Measurements from ENCODE around the gene PHC2.

Gene PHC2

DNA sequence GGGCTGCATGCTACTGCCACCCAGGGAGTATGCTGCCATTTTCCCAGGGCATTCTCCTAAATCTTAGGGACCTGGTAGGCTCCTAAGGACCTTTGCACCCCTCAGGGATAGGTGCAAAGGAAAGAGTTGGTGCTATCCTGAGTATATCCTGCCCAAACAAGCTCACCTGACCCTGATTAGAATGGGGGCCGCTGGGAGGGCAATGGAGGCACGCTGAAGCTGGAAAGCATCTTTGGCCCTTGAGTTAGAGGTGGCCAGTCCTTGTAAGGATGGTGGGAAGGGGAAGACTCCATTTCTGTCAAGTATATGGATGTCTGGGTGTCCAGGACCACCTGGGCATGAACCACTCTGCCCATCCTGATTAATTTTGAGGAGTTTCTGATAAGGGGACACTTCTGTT lies 61.1 kb downstream of the PHC2 start:
- DNase-seq (ENCODE audit: low read depth, low spot score): no peak

DNA sequence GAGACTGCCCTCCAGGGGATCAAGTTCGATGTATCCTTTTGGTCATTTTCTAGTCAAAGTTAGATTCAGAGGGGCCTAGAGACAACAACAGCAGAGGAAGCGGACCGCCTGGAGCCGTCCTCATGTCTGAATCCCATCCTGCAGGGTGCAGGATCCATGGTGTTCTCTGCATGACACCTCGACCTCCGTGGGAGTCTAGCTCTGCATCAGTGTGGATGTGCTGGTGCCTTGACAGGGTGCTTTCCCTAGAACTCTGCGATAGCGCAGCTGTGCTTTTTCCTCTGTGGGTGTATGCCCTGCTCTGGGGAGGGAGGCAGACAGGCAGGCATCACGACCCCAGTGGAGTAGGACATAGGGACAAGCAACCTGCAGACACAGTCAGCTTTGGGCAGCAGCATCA lies 61.8 kb downstream of the PHC2 start:
- no peak for DNase-seq (ENCODE audit: low read depth, low spot score)

DNA sequence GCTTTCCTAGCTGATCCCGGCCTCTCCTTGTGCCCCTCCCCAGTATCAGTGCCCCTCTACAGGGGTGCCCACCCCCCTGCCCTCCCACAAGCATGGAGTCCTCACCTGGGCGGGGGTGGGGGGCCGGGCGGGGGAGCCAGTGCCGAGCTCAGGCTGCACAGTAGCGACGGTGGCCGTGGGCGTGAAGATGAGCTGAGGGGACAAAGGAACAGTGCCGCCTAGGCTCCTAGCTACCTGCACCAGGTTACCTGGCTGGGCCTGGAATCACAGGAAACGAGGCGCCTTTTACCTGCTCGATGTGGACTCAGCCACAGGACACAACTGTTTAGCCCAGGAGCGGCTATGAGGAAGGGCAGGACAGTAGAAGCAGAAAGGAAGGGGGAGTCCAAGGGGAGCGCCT lies 62.5 kb downstream of the PHC2 start:
- no peak for DNase-seq (ENCODE audit: low read depth, low spot score)

DNA sequence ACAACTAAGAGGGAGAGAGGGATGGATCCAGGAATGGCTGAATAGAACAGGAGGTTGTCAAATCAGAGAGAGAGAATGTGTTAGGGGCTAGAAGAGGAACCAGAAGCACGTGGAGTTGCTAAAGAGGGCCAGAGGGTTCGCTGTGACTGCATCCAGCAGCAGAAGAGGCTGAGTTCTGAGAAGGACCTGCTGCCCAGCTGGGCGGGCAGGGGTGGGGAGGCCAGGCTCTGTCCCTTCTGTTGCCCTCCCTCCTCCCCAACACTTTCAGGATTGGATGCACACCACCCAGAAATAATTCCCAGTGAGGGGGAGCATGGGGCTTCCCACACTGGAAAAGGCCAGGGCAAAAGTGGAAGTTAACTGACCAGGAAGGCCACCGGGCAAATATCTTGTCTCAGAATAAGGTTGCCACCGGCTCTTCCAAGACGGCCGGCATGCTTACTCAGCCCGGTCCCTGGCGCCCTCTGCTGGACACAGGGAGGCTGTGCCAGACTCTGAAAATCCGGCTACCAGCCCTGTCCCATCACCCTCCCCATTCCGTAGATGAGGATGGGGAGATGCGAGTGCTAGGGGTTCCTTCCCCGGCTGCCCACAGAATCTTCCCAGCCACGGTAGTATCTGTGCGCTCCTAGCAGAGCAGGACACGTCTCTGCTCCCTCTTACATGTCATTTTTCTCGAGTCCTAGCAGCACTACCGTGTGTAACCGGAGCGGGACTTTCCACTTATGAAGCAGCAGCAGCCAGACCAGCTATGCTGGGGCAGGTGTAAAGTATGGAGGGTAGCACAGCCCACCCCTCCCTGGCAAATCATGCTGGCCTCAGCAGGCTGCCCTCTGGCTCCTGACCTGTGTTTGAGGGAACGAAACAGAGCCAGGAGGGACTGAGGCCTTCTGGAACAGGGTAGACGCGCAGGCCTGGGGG lies 63.1 kb downstream of the PHC2 start:
- peak; percentile 77 for DNase-seq (ENCODE audit: low read depth, low spot score)

DNA sequence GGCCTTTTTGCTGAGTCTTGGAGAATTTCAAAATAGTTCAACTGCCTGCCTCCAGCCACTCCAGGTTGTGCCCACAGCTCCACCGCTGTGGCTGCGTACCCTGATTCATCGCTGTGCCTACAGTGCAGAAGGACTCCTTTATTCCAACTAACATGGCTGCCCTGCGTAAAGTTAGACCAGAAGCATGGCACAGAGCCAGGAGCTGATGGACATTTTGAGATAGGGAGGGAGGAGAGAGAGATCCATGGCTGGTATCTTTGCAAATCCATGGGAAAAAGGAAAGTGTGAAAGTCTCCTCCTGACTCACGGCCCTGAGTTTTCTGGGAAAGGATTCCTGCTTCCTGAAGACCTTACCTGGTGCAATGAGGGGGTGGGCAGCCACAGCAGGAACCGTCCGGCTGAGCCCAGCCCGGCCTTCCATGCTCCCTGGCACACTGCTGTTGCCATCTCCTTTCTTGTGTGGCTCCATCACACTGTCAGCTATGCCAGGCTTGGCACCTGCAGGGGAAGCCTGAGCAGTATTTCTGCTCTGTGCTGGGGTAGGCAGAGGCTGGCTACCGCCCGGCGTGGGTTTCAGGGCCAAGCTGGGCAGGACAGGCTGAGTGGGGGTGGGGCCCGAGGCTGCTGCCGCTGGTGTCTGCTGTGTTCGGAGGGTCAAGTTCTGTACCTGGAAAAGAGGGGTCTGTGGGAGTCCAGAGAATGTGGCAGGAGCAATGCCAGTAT lies 64.0 kb downstream of the PHC2 start:
- no peak for DNase-seq (ENCODE audit: low read depth, low spot score)

DNA sequence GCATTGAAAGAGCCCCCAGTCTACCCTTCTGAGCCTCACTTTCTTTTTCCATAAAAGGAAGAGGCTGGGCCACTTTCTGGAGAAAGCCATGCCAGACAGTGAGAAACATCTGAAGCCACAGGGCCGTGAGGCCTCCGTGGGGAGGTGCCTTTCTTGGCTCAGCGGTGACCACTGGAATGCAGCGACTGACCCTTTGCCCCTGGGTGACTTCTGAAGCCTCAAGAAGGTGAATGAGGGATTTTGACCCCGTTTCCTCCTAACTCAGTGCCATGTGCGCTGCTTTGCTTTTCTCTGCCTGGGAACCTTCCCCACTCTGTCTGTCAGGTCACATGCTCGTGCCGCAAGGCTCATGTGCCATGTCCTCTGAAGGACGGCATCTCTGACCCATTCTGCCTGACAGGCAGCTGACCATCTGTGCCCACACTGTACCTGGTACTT lies 65.3 kb downstream of the PHC2 start:
- no peak for DNase-seq (ENCODE audit: low read depth, low spot score)

DNA sequence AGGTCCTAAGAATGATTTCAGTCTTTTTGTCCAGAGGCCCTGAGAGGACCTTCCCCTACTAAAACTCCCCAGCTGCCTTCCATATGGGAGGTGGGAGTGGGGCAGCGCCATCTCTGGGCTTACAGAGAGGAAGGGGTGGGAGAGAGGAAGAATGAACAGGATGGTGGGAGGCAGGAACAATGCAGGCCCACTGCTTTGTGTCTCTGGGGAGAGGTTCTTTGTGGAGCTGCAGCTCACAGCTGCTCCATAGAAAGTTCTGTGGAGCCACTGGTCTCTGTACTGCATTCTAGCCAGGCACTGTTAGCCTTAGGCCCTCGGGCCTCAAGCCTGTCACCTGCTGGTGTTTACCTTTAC lies 66.4 kb downstream of the PHC2 start:
- DNase-seq (ENCODE audit: low read depth, low spot score): no peak

DNA sequence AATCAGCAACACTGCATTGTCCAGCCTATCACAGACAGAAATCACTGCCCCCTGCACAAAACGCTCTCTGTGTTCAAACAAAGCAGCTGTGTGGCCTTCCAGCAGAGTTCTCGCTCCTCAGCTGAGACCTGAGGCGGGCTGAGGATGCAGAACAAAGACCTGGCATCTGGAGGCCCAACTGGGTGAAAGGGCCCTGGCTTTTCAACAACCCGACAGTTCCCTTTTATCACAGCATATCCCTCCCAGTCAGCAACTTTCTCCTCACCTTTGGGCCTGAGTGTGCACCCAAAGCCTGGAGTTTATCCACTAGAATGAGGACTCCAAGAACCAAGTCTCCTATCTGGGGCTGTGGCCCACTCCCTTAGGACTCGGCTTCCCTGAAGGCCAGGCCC lies 67.4 kb downstream of the PHC2 start:
- DNase-seq (ENCODE audit: low read depth, low spot score): no peak

DNA sequence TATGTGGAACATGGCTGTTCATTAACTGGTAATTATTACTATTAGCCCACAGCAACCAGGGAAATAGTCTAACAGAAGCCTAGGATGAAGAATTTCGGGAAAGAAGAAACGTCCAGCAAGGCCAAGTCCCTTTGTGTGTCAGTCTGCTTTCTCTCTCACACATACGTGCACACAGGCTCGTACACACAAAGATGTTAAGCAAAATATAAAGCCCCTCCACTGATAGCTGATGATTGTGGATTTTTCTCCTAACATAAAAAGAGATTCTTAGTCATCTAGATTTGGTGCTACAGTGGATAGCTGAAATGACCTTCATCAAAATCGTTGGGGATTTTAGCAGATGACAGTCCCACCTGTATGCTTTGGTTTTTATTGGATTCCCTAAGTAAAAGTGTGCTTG lies 67.9 kb downstream of the PHC2 start:
- DNase-seq (ENCODE audit: low read depth, low spot score): no peak

DNA sequence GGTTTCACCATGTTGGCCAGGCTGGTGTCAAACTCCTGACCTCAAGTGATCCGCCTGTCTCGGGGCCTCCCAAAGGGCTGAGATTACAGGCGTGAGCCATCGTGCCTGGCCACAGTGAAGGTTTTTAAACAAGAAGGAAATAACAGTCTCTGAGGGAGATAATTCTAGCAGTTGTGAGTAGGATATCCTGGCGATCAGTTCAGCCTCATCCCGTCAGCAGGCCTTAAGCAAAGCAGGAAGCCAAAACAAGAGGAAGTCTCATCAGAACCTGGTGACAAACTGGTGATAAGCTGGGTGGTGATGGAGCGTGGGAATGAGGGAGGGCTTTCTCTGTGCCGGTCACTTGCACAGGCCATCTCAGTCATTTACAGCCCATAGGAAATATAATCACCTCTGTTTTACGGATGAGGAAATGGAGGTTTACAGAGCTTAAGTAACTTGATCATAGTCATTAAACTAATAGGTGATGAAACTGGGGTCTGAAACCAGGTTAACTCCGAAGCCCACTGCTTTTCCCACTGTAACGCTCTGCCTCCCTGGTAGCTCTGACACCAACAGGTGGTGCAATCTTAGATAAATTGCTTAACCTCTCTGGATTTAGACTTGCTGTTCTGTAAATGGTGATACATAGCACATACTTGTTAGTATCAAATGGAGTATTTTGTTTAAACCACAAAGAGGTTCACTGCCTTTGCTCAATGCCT lies 69.2 kb downstream of the PHC2 start:
- DNase-seq (ENCODE audit: low read depth, low spot score): no peak

DNA sequence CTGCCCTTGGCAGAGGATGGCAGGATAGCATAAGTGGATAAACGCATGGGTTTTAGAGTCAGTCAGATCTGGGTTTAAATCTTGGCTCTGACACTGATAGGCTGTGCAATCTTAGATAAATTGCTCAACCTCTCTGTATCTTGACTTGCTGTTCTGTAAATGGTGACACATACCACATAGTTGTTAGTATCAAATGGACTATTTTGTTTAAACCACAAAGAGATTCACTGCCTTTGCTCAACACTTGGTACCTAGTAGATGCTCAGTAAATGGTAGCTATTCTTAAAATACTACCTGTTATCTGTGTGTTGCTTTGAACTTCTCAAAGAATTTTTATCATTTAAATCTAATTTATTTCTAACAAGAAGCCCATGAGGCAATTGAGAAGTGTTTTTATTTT lies 70.5 kb downstream of the PHC2 start:
- no peak for DNase-seq (ENCODE audit: low read depth, low spot score)

DNA sequence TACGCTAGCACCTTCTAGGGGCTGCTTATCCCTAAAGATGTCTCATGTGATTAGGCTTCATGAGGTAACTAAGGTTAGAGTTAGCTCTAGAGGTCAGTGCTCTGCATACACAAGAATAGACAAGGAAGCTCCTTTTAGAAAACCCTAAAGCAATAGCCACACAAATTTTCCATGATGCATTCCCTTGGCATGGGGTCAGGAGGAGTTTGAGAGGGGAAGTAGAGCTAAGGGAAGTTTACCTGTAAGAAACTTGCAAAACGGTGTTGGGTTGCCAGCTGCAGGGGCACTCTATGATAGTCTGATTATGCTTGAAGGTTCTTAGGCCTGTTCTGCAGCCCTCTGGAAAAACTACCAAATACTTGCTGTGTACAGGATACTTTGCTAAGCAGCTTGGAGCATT lies 71.0 kb downstream of the PHC2 start:
- no peak for DNase-seq (ENCODE audit: low read depth, low spot score)

DNA sequence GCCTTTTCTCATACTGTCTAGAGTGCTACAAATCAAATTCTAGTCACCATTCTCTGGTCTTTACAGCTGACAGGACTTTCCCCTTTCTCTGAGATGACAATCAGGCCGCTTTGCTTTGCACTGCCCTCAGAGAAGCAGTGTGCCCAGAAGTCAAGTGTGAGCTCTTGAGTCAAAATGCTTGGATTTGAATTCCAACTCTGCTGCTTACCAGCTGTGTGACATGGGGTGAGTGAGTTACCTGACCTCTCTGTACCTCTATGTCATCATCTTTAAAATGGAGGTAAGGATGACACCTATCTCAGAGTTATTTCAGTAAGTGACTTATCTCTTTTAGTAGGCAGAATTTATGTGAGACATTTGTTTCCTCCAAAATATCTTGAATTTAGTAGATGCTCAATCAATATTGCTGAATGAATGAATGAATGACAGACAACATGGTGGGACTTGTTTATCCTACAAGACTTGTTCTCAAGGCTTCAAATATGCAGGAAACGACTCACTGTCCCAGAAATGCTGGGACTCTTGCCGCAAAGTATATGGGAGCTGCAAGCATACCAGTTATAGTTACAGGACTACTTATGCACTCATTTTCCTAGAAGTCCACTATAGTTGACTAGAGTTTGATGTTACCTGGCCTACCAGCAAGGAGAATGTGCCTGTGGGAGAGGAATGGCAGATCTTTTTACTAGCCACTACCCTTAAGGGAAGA lies 71.9 kb downstream of the PHC2 start:
- no peak for DNase-seq (ENCODE audit: low read depth, low spot score)

DNA sequence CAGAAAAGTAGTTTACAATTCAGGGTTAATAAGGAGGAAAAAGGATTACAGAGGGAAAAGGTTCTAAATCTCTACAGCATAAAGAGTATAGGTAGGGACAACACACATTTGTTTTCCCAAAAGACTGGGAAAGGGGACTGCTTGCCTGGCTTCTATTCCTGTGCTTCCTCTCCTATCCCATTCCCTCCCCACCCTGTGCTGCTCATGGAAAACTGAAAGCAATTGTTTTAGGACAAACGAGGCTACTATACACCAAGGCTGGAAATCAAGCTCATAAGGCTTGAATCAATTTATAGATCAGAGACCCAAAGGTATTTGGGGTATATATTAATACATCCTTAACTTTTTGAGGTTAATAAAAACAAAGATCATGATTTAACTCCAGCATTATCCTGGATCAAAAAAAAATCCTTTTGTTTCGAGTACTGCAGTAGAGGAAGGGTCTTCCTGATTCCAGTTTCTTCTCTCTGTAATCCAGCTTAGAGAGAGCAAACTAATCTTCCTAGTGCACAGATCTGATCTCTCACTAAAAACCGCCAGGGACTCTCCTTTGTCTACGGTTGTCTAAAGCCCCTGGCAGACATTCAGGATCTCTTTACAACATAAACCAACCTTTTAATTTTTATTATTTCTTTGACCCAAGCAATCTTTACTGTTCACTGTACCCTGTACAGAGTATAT lies 72.6 kb downstream of the PHC2 start:
- no peak for DNase-seq (ENCODE audit: low read depth, low spot score)

DNA sequence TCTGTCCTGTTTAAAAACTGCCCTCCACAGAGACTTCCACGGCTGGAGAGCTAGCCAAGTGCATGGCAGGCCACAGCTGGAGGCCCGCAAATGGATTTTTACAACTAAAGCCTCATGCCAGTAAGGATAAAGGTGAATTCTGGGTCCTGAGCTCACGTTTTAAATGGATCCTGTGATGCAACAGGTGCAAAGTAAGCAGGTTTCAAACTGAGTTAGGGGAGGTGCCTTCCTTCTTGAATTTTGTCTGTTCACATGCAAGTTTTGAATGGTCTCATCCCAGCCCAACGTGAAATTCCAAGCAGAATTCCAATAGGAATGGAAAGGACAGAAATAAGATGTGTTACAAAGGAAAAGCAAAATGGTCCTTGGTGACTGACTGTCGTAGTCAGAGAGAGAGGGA lies 73.8 kb downstream of the PHC2 start:
- DNase-seq (ENCODE audit: low read depth, low spot score): no peak

DNA sequence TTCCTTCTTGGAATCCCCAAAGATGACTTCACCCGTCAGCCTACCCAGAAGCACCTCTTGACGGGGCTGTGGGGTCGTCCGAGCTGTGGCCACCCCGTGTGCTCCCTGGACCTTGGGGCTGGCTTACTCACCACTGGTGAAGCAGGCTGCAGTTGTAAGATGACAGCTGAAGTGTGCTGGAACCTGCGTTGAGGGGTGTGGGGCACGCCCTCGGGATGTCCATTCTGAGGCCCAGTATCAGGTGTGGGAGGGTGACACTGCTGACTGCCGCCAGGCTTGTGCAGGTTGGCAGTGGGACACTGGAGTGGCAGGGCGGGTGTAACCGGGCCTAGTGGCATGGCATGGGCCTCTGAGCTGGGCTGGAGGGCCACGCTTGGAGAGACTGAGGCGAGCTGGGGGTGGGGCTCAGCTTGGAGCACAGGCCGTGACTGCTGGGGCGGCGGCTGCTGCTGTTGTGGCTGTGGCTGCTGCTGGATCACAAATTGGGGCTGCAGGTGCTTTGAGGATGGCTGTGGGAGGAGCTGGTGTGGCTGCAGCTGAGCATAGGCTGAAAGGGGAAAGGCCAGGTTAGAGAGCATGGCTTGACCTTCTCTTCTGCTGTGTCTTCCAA lies 76.1 kb downstream of the PHC2 start:
- no peak for DNase-seq (ENCODE audit: low read depth, low spot score)

DNA sequence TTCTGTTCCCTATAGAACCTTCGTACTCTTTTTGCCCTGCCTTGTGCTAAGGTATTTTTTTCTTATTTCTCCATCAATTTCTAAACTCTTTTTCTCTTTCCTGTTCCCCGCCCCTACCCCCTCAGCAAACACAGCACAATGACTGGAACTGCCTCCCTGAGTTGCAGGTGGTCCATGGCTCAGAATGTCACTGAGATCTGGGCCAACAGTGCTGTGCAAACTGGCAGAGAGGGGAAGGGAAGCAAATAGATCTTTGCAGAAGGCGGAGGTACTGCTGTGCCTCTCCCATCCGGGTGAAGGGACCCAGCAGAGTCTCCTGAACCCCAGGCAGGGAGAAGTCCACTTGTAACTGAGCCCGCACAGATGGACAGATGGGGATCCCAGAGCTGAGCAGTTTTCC lies 77.4 kb downstream of the PHC2 start:
- no peak for DNase-seq (ENCODE audit: low read depth, low spot score)

DNA sequence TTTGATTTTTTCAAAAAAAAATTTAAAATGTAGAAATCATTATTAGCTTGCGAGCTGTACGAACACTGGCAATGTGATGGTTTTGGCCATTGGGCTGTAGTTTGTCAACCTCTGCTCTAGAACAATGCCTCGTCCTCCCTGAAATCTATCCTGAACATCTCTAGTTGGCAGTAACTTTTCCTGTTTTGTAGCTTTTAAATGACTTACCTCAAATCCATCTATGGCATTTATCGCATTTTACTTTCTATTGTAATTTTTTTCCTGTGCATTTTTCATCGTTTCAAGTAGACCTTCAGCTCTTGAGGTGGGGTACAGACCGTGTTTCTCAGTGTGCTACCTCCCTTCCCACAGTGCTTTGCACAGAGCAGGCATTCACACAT lies 79.6 kb downstream of the PHC2 start:
- no peak for DNase-seq (ENCODE audit: low read depth, low spot score)

DNA sequence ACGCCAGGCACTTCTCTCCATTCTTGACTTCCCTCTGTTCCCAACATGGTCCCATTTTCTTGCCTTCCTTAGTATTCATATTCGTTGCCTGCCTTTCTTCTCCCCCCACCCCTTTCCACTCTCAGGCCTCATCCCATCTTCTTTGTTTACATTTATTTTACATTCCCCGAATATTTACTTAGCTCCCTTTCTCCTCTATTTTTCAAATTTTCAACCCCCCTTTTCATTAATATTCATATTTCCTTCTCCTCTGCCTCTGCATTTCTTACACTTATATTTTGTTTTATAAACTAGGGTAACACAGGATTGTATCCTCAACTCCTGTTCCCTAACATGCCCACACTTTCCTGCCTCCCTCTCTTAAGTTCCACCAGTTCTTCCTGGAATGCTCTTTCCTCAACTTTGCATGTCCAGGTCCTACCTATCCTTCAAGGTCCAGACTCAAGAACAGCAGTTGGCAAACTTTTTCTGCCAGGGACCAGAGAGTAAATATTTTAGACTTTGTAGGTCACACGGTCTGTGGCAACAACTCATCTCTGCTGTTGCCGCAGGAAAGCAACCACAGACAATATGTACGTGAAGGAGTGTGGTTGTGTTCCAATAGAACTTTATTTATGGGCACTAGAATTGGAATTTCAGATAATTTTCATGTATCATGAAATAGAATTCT lies 80.1 kb downstream of the PHC2 start:
- no peak for DNase-seq (ENCODE audit: low read depth, low spot score)

Data from smooth muscle cell of the brain vasculature (primary cell).